ENCODE data around the gene KLHL13.
"Not testable (repeated sequence)": the region's sequence is repeated elsewhere in the genome, so short reads cannot be mapped to it uniquely, and the experiment has no call there.

Gene KLHL13

DNA sequence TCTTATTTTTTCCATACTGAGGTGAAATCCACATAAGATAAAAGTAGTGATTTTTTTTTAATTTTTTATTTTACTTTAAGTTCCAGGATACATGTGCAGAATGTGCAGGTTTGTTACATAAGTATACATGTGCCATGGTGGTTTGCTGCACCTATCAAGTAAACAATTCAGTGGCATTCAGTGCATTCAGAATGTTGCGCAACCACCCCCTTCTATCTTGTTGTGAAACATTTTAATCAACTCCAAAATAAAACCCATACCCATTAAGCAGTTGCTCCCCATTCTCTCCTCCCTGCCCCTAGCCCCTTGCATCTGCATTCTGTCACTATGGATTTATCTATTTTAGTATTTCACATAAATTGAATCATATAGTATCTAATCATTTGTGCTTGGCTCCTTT, 121.2 kb downstream of the KLHL13 start:
- no peak for DNase-seq (ENCODE audit: extremely low read depth in 1 of 2, low read depth in 1 of 2)

DNA sequence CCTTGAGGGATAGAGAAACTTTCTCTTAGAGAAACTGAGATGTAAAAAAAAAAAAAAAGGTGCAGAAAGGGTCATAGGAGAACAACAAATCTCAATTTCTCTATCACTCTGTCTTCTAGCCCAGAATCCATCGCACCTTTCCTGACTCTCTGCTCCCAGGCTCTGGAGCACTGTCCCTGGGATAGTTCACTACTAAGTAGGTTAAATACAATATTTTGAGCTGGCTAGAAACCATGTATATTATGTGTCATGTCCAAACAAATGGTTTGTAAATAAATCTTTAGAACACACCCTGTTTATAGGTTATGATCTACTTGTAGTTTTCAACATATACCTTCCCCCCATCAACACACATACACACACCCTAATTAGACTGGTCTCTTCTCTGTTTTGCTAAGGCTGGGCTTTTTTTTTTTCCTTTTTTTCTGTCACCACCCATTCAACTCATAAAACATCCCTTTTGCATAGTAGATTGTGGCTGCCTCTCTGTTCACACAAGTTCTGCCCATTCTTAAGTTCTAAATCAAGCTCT, 124.4 kb downstream of the KLHL13 start:
- no peak for DNase-seq (ENCODE audit: extremely low read depth in 1 of 2, low read depth in 1 of 2)

DNA sequence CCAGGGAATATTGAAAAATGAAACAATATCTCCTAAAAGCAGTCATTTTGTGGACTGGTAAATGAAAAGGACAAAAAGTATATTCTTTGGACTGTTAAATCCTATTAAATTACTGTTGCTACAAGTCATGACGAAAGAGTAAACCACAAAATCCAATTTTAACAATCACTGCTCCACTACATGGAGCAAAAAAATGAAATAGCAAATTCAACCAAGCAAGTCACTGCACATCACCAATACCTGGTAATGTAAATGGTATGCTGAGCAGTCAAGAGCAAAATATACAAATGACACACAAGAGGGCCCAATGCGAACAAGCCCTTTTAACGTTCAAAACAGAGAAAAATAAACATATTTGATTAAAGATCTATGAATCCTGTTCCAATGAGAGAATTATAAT, 126.2 kb downstream of the KLHL13 start:
- no peak for DNase-seq (ENCODE audit: extremely low read depth in 1 of 2, low read depth in 1 of 2)

DNA sequence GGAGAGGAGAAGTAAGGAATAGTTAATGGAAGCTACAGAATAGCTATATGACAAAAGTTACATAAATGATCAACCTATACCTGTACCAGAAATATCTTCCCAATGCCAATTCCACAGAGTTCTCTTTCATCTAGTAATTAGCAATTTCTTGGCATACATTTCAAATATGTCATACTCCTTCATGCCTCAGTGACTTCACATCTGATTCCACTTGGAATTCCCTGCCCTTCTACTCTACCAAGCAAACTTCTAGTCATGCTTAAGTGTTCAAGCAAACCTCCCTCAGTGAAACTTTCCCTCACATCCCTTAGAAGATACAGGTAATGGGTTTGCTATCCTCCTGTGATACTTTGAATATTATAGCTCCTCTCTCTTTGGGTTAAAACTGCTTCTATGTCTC, 127.1 kb downstream of the KLHL13 start:
- no peak for DNase-seq (ENCODE audit: extremely low read depth in 1 of 2, low read depth in 1 of 2)

DNA sequence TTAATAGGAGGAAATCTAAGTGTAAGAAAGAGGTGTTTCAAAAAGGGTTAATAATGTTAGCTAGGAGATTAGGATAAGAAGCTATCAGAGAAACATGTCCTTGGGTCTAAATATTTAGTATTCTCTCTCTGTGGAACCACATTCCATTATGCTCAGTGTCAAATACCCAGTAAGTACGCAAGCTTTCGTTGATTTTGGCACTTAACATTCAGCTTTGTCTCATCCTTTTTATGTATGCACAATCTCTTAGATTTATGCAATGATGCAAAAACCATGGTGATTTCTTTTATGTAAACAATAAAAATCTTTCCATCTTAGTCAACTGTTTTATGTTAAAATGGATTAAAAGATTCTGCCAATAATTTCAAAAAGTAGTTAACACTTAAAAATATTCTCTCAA, 129.2 kb downstream of the KLHL13 start:
- no peak for DNase-seq (ENCODE audit: extremely low read depth in 1 of 2, low read depth in 1 of 2)

DNA sequence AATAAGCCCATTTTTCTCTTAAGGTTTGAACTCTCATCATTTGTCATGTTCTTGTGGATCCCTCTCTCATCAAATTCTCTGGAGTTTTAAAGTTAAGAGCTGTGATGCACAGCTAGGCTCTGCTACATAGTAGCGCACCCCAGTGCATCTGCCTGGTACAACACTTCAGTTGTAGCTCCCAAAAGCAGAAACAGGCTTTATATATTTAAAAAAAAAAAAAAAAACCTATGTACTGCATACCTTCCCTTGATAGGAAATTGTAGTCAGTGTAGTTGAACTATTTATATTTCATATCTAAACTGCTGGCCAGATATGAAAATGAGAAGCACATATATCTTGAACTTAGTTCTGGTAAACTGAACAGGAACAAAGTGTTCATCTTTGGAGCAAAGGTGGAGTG, 131.4 kb downstream of the KLHL13 start:
- no peak for DNase-seq (ENCODE audit: extremely low read depth in 1 of 2, low read depth in 1 of 2)

DNA sequence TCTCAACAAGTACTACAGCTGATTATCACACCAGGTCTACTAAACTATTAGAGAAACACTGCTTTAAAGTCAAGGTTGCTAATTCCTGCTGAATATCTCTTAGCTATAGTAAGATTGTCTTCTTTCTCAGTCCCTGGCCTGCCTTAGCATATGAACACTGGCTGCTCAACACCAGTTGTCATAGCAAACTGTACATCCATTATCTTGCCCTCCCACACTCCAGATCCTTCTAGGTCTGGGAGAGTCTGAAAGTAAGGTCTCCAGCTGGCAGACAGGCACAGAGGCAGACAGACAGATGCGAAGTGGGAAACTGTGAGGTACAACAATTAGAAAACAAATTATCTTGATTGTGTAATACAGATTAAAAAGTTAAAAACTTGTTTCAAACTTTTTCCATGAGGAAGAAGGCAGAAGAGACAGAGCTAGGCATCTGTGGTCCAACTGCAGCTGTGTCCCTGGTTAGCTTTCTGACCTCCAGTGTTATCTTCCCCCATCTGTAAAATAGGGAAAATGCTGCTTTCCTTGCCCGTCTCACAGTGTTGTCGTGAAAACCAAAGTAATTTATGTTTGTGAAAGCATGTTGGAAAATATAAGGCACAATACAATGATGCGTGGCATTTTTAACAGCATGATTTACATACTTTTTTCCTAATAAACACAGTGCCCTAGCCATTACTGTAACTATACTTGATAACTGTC, 133.8 kb downstream of the KLHL13 start:
- DNase-seq (ENCODE audit: extremely low read depth in 1 of 2, low read depth in 1 of 2) = no peak

DNA sequence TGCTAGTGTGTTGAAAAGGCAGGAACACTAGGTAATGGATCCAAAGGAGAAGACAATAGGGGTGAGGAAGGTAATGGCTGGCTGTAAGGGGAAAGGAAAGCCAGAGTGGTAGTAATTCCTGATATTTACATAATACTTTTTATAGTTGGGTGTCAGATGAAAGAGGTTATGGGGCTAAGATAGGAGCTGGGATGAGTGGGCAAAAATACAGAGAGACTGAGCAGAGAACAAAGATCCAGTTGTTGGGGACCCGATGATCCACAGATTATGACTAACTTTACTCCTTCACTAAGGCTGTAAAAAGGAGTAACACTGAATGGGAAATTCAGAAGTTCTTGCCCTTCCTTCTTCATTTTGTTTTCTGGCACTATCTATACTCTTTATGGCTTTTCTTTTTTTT, 138.2 kb downstream of the KLHL13 start:
- DNase-seq (ENCODE audit: extremely low read depth in 1 of 2, low read depth in 1 of 2) = no peak

DNA sequence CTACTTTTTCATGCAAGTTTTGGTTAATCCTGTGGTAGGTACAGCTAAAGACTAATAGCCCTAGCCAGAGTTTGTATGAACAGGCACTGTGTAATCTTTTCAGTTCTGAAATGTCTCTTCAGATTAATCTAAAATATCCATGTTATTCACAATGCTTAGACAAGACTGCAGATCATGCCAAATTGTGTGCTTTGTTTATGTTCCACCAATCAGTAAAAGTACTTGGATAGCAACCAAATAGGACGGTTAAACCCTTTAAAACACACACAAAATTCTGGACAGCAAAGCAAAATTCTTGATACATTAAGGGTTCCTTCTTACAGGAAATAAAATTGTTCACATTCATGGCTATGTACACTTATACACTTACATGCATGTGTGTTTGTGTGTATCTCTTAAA, 139.1 kb downstream of the KLHL13 start:
- DNase-seq (ENCODE audit: extremely low read depth in 1 of 2, low read depth in 1 of 2) = no peak

DNA sequence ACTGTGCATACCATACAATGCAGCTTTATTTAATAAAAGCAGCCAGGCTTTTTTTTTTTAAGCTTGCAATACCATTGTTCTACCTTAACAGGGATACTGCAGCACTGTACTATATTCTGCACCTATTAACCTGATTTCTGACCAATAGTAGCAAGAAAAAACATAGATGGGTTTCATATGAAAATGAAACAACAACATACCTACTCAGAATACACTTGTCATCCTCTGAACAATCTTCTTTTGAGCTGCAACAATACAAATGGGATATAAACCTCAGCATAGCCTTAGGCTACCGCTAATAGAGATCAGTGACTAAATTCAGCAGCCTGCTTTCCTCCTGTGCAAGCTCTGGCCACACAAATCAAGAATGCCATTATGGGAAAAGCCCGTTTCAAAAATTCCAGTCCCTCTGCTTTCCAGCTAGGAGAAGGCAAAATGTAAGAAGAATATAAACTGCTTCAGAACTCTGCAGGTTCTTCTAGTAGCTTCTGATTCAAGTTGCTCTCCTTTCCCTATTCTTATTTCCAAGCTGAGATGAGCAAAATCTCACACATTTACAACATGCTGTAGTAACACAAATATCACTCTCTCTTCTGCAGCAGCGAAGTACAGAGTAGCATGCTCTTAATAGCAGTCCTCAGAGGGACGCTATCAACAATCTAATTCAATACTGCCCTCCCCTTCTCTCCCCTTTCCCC, 143.4 kb downstream of the KLHL13 start:
- DNase-seq (ENCODE audit: extremely low read depth in 1 of 2, low read depth in 1 of 2) = no peak

DNA sequence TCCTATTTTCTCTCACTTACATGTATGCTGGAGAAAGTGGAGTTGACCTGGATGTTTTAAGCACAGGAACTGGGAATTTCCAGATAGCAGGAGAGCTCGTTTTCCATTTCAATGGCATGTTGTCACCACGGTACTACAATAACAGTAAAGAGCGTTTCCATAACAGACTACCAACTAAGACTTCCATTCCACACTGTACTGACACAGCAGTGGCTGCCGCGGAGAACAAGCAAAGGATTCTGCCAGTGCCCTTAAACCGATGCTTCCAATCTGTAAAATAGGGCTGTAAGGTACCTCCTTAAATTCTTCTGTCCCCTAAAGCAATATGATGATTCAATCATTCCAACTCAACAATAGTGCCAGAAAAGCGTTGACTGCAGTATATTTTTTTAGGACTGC, 143.9 kb downstream of the KLHL13 start:
- DNase-seq (ENCODE audit: extremely low read depth in 1 of 2, low read depth in 1 of 2) = no peak

DNA sequence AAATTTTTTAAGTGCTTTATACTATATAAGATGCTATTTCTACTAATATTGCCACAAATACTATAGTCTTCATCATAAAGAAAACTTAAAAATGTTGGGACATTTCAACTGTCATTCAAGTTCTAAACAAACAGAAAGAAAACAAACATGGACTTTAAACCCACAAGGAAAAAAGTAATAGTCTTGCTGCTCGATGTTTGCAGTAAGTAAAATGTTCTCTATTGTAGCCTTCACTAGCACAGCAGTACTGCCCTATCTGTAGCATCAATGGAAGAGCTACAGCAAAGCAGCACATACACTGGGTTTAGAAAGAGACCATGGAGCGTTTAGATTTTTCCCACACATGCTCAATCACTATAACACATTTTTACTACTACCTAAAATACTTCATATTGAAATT, 146.8 kb downstream of the KLHL13 start:
- DNase-seq (ENCODE audit: extremely low read depth in 1 of 2, low read depth in 1 of 2) = no peak

DNA sequence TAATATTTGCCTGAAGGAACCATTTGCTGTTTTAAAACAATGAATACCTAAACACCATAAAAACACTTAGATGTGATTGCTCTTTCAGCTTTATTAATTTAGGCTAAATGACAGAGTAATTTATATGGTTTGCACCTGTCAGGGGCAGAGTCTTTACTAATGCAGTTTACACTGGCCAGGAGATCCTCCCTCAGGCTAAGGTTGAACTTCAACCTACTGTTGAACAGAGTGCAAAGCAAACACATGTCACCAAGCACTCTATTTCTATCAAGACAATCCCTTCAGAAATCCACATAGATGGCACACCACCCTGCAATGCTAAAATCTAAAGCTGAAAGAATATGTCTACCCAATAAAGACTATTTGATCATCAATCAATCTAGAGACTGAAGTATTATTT, 147.3 kb downstream of the KLHL13 start:
- DNase-seq (ENCODE audit: extremely low read depth in 1 of 2, low read depth in 1 of 2) = no peak

DNA sequence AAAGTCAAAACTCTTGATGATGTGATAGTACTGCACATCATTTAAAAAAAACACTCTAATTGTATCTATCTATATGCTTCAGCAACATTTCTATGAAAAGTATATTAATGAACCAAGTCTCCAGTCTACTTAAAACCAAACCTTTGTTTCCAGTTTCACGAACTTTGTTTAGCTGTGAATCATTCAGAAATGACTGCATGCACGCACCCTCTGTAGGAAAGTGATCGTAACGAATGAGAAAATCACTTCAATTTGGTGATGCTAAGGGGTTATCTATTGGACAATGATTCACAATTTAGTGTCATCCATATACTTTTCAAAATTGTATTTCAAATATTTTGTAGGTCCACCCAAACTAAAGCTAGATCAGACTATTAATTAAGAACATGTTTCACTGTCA, 157.6 kb downstream of the KLHL13 start:
- no peak for DNase-seq (ENCODE audit: extremely low read depth in 1 of 2, low read depth in 1 of 2)

DNA sequence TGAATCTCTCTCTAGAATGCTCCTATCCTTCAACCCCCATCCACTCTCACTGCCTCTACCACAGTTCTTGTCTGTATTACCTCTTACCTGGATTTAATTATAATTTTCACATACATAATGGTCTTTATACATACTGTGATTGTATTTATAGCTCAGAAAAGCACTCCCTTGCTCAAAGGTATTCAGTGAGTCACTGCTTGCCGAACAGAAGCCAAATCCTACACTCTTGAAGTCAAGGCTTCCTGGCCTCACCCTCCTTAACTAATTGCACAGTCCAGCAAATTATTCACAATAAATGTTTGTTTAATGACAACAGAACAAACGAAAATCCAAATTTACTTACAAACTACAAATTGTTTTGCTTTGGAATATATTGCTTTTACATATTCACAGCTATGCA, 159.5 kb downstream of the KLHL13 start:
- DNase-seq (ENCODE audit: extremely low read depth in 1 of 2, low read depth in 1 of 2) = no peak

DNA sequence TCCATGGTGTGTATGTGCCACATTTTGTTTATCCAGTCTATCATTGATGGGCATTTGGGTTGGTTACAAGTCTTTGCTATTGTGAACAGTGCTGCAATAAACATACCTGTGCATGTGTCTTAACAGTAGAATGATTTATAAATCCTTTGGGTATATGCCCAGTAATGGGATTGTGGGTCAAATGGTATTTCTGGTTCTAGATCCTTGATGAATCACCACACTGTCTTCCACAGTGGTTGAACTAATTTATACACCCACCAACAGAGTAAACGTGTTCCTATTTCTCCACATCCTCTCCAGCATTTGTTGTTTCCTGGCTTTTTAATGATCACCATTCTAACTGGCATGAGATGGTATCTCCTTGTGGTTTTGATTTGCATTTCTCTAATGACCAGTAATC, 177.3 kb downstream of the KLHL13 start:
- not testable (repeated sequence) for DNase-seq (ENCODE audit: extremely low read depth in 1 of 2, low read depth in 1 of 2)

DNA sequence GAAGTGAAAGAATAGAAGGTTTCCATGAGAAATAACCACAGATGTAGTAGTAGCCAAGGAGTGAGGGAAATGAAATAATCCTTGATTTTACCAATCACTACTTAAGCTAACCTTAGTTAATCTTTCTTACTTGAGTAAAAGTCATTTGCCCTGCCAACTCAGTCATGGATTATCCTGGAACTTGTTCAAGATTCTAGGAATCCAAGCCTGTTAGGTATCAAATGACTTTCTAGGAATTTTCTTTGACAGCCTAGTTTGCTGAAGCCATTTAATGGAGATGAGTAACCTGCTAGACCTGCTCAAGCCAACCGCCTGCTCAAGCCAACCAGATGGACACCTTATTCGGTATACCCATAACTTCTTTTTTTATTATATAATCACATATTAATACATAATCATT, 180.5 kb downstream of the KLHL13 start:
- DNase-seq (ENCODE audit: extremely low read depth in 1 of 2, low read depth in 1 of 2) = no peak

DNA sequence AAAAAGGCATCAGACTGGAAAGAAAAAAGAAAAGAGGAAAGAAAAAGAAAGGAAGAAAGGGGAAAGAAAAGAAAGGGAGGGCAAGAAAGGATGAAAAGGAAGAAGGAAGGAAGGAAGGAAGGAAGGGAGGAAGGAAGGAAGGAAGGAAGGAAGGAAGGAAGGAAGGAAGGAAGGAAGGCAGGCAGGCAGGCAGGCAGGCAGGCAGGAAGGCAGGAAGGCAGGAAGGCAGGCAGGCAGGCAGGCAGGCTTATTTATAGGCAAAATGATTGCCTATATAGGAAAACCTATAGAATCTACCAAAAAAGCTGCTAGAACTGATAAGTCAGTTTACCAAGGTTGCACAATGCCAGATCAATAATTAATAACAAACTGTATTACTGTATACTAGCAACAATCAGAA, 186.5 kb downstream of the KLHL13 start:
- not testable (repeated sequence) for DNase-seq (ENCODE audit: extremely low read depth in 1 of 2, low read depth in 1 of 2)

DNA sequence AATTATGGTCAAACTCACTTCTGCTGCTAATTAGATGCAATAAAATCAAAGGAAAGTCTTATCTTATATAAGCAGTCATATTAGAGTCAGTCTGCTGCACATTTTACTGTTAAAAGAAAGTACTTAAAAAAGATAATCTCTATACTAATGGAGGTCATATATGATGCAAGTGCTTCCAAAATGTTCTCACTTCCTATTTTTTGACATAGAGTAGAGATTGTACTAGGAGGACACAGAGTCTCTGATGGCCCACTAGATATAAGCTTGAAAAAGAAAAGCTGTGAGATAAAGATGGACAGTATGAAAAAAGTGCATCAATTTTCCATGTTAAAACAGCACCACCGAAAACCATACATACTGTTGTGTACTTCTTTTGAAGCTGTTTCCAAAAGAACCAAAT, 196.9 kb downstream of the KLHL13 start:
- DNase-seq (ENCODE audit: extremely low read depth in 1 of 2, low read depth in 1 of 2) = no peak

DNA sequence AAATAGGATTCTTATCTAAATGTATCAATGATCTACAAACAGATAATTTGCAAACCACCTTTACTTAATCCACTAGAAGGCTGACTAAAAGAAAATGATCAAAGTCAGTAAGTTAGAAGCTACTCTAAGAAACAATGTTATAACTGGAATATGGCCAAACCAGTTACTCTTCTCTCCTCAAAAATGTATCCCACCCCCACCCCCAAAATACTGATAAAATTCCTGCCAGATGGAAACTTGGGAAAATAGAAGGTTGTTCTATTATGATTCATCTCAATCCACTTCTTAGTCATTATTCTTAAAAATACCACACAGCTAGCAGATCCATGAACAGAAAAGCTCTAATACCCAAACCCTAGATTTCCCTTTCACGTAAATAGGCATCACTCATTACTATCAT, 206.4 kb downstream of the KLHL13 start:
- DNase-seq (ENCODE audit: extremely low read depth in 1 of 2, low read depth in 1 of 2) = no peak

DNA sequence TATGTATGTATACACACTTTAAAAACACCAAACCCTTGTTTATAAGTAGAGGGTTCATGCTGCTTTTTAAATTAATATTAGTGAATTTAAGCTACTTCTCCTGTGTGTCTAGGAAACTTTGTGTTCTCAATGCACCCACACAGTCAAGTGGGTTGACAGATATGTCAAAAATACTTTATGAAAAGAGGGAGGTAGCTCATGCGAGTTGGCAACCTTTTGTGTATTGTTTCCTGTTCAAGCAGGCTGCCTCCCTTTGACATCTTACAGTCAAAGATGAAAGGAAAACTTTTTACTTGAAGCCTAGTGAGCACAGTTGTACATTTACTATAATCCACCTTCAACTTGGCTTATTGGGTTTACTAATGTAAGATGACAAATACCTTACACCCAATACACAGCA, 218.4 kb downstream of the KLHL13 start:
- no peak for DNase-seq (ENCODE audit: extremely low read depth in 1 of 2, low read depth in 1 of 2)

DNA sequence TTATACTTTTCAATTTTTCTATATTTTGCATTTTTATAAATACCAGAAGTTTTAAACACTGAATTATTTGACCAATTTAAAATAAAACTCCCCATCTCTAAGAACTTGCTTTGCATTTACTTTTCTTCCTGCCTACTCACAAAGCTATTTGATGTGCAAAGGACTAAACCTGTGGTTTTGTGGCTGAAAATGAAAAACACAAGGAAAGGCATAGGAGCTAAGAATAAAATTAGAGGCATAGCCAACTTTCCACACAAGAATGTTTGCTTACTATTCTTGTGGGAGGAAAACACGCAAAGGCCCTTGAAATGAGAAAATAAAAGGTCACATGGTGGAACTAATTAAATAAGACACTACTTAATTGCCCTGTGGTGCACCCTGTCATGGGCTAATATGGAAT, 221.2 kb downstream of the KLHL13 start:
- DNase-seq (ENCODE audit: extremely low read depth in 1 of 2, low read depth in 1 of 2) = no peak

DNA sequence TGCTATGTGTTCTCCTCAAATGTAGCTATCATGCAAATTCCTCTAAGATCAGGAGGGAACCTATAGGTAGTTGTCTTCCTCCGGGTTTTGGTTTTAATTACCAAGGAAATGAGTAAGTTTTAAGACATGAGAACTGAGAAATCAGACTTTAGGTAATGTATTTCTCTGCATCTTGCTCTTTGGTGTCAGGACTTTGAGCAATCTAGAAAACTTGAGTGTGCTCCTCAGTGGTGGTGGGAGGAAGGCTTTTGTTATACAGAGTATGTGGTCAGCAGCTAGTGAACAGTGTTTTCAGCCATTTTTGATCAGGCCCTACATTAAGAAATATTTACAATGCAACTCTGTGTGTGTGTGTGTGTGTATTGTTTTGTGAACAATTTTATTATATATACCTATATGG, 224.1 kb downstream of the KLHL13 start:
- no peak for DNase-seq (ENCODE audit: extremely low read depth in 1 of 2, low read depth in 1 of 2)
